ENCODE data around the gene NUP35. TPM values are rescaled to one million over a fixed set of nuclear protein-coding genes. Genes with fewer than 3 reads are reported as not detected.
"Not testable (repeated sequence)": the region's sequence is repeated elsewhere in the genome, so short reads cannot be mapped to it uniquely, and the experiment has no call there.

The NUP35 gene
- total RNA-seq, 2 donors from 2014 or later, result 25.6 to 47.9 TPM

DNA sequence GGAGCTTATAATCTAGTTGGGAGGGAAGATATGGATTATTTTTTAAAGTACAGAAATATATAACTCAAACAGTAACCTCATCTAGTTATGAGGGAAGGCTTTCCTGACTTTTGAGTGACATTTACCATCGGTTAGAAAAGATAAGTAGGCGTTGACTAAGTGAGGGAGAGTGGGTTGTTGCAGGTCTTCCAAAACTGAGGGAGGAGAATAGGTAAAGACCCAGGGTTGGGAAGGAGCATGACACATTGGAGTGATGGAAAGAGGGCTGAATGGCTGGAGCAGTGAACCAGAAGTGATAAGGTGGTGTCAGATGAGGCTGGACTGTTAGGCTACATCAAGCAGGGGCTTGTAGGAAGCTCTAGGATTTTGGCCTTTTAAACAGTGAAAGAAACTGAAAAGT, 10.6 kb upstream of the NUP35 start:
- H3K9me3 Mint-ChIP-seq, result no peaks in the 10 kb centered on the region
- ATAC-seq, result no peak
- no peak overlapping the region for H3K27ac Mint-ChIP-seq
- H3K4me3 Mint-ChIP-seq, result no peak overlapping the region
- H3K27me3 Mint-ChIP-seq, result peaks cover 31 to 67% of the 10 kb centered on the region in 2 donors
- DNase-seq (ENCODE audit: low spot score), result no peak
- no peaks in the 10 kb centered on the region for H3K36me3 Mint-ChIP-seq
- H3K4me1 Mint-ChIP-seq (ENCODE audit: low read depth in 2 of 2), result no peaks in the 10 kb centered on the region

DNA sequence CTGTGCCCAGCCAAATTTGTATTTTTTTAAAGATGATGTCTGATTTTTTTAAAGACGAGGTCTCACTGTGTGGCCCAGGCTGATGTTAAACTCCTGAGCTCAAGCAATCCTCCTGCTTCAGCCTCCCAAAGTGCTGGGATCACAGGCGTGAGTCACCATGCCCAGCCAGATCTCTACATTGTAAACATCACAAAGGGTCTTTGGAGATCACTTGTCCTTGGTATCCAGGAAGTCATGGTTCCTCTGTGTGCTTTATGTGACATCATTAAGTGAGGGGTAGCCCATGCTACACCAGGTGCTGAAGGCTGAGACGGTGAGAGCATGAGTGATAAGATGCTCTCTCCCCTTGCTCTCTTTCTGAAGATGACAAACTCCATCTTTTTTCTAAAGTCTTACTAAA, 7.0 kb upstream of the NUP35 start:
- Mint-ChIP-seq H3K4me3 (no peak overlapping the region), H3K27me3 (peaks cover 44 to 72% of the 10 kb centered on the region in 2 donors), H3K9me3 (no peaks in the 10 kb centered on the region), H3K4me1 (ENCODE audit: low read depth in 2 of 2) (no peaks in the 10 kb centered on the region), H3K27ac (no peak overlapping the region), H3K36me3 (no peaks in the 10 kb centered on the region)
- ATAC-seq (no peak), DNase-seq (ENCODE audit: low spot score) (no peak)

DNA sequence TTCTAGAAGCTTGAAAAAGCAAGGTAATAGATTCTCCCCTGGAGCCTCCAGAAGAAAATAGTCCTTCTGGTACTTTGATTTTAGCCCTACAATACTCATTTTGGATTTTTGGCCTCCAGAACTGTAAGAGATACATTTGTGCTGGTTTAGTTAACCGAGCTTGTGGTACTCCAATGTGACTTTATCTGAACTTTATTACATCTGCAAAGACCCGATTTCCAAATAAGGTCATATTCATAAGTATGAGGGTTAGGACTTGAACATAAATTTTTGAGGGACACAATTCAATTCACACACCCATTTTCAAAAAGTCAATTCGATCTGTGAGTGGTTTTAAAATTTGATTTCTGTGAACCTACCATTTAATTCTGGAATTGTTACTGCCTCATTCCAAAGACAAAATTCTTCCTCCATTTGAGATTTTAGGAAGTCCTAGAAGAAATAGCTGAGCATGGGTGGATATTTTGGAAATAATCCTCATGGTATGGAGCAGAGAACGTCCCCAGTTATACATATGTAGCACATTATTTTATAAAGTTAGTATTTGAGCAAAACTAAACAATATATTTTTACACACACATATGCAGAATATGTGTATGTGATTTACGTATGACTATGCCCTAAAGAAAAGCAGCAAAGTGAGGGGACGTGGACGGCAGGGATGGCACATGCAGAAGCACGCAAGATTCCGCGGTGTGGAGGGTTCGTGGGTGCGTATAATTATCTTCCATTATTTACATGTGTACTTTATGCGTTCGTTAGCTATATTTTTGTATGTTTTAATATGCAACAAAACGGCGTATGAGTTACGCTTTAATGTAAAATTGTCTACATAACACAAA, 905 bp upstream of the NUP35 start:
- H3K4me1 Mint-ChIP-seq (ENCODE audit: low read depth in 2 of 2), result peaks cover 15 to 25% of the 10 kb centered on the region in 2 donors
- H3K27me3 Mint-ChIP-seq, result peaks cover 29 to 30% of the 10 kb centered on the region in 2 donors
- peak overlapping the region; percentile 93 to 96 for H3K27ac Mint-ChIP-seq
- no peaks in the 10 kb centered on the region for H3K36me3 Mint-ChIP-seq
- DNase-seq (ENCODE audit: low spot score), result no peak
- peak overlapping the region; percentile 97 for H3K4me3 Mint-ChIP-seq
- ATAC-seq, result no peak
- no peaks in the 10 kb centered on the region for H3K9me3 Mint-ChIP-seq

DNA sequence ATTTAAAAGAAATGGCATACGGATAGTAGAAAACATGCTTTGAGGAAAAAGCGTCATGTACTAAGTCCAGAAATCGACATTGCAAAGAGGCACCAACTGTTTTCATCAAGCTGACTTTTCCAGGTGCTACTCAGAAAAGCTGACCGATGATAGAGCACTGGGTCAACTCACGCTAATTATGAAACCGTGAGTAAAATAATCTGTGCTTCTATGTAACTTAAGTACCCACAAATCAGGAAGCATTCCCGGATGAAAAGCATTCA, 353 bp upstream of the NUP35 start:
- Mint-ChIP-seq H3K4me1 (ENCODE audit: low read depth in 2 of 2) (peaks cover 15 to 25% of the 10 kb centered on the region in 2 donors), H3K9me3 (no peaks in the 10 kb centered on the region), H3K27me3 (peaks cover 26 to 27% of the 10 kb centered on the region in 2 donors), H3K36me3 (peaks cover 2% of the 10 kb centered on the region), H3K27ac (peak overlapping the region; percentile 93 to 96), H3K4me3 (peak overlapping the region; percentile 97)
- DNase-seq (ENCODE audit: low spot score) (no peak), ATAC-seq (peak; percentile 41 to 61)

DNA sequence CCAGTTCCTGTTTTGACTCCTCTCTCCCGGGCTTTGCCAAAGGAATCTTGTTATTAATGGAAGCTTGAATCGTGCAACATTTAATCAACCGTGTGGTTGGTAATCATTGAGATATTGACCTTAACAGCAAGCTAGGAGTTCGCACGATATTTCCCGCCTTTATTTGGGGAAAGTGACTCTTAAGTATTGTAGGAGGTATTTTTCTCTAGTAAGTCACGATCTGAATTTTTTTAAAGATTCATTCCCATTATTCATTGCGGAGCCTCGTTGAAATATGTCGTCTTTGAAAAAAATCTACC, 663 bp downstream of the NUP35 start:
- no peak for ATAC-seq
- Mint-ChIP-seq H3K27ac (peak overlapping the region; percentile 93 to 96), H3K4me3 (peak overlapping the region; percentile 97), H3K36me3 (peaks cover 4% of the 10 kb centered on the region), H3K4me1 (ENCODE audit: low read depth in 2 of 2) (peaks cover 15 to 25% of the 10 kb centered on the region in 2 donors), H3K9me3 (no peaks in the 10 kb centered on the region), H3K27me3 (peaks cover 16 to 21% of the 10 kb centered on the region in 2 donors)
- DNase-seq (ENCODE audit: low spot score), result no peak

DNA sequence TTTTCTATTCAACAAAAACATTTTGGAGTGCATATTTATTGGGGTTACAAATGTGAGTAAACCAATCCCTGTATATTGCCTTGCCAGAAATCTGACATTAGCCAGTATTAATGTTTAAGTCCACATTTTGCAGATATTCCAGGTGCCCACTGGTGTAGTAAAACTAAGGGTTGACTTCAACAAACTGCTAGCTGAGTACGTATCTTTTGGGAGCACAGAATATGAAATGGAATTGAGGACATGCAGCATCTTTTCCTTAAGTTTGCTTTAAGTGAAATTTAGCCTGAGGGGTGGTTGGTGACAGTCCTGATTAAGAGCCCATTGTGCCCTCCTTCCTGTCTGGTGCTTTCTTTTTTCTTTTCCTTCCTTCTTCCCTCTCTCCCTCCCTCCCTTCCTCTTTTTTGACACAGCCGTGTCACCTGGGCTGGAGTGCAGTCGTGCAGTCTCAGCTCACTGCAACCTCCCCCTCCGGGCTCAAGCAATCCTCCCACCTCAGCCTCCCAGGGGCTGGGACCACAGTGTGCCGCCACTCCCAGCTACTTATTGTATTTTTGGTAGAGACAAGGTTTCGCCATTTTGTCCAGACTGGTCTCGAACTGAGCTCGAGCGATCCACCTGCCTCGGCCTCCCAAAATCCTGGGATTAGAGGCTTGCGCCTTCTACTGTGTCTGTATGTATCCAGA, 1.6 kb downstream of the NUP35 start:
- H3K36me3 Mint-ChIP-seq, result peaks cover 4% of the 10 kb centered on the region
- H3K9me3 Mint-ChIP-seq, result no peaks in the 10 kb centered on the region
- H3K4me1 Mint-ChIP-seq (ENCODE audit: low read depth in 2 of 2), result peaks cover 15 to 25% of the 10 kb centered on the region in 2 donors
- peak overlapping the region; percentile 97 for H3K4me3 Mint-ChIP-seq
- DNase-seq (ENCODE audit: low spot score) (no peak), ATAC-seq (no peak)
- H3K27me3 Mint-ChIP-seq, result peaks cover 8 to 14% of the 10 kb centered on the region in 2 donors
- peak overlapping the region; percentile 93 to 96 for H3K27ac Mint-ChIP-seq

DNA sequence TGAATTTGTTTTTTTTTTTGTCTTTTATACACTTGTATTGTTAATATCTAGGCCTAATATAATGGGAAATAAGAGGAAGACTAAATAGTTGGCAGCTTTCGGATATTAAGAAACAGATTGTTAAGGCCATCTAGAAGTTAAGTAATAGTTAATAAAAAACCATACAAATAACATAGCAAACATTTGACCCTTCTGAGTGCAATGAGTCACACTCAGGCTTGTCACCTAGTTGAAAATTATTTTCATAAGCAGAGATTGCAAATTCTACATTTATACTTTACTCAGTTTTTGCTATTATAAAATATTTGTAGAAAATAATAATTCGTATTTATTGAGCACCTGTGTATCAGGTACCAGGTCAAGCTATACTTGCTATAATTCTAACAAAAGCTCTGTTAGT, 2.4 kb downstream of the NUP35 start:
- Mint-ChIP-seq H3K27ac (no peak overlapping the region), H3K27me3 (peaks cover 0 to 10% of the 10 kb centered on the region in 2 donors), H3K4me3 (no peak overlapping the region), H3K36me3 (peaks cover 4% of the 10 kb centered on the region), H3K4me1 (ENCODE audit: low read depth in 2 of 2) (peaks cover 15 to 25% of the 10 kb centered on the region in 2 donors), H3K9me3 (no peaks in the 10 kb centered on the region)
- no peak for ATAC-seq
- no peak for DNase-seq (ENCODE audit: low spot score)

DNA sequence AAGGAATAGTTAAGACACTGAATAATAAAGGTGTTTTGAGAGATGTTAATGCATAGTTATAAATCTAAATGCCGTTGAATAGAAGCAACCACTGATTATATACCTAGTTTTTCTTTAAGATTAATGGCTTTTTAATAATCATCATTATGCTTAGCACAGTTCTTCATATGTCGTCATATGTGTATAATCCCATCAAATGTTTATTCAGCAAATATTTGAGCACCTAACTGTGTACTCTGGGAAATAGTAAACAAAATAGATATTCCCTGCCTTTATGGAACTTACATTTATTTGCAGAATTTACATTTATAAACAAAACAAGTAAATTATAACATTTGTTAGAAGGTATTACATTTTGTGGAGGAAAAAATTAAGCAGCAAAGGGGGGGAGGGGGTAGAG, 9.8 kb downstream of the NUP35 start:
- no peak for DNase-seq (ENCODE audit: low spot score)
- Mint-ChIP-seq H3K36me3 (peaks cover 14% of the 10 kb centered on the region), H3K27ac (no peak overlapping the region), H3K27me3 (no peaks in the 10 kb centered on the region), H3K4me3 (no peak overlapping the region), H3K4me1 (ENCODE audit: low read depth in 2 of 2) (peaks cover 0 to 6% of the 10 kb centered on the region in 2 donors), H3K9me3 (no peaks in the 10 kb centered on the region)
- ATAC-seq, result no peak

DNA sequence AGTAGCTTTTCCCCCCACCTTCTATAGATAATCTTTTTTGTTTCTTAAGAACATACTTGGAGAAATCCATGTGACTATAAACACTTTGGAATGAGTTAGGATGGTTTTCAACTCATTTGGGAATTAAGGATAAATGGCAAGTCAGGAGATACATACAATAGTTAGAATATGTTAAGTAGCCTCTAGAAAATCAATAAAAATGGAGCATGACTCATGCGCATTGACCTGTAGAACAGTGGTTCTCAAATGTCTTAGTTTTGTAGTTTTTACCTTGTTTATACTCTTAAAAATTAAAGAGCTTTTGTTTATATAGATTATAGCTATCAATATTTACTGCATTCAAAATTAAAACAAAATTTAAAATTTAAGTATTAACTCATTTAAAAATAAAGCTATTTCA, 24.7 kb downstream of the NUP35 start:
- Mint-ChIP-seq H3K4me1 (ENCODE audit: low read depth in 2 of 2) (peaks cover 0 to 3% of the 10 kb centered on the region in 2 donors), H3K36me3 (peaks cover 30% of the 10 kb centered on the region), H3K9me3 (no peaks in the 10 kb centered on the region), H3K4me3 (no peak overlapping the region), H3K27me3 (no peaks in the 10 kb centered on the region), H3K27ac (no peak overlapping the region)
- ATAC-seq (no peak), DNase-seq (ENCODE audit: low spot score) (no peak)

DNA sequence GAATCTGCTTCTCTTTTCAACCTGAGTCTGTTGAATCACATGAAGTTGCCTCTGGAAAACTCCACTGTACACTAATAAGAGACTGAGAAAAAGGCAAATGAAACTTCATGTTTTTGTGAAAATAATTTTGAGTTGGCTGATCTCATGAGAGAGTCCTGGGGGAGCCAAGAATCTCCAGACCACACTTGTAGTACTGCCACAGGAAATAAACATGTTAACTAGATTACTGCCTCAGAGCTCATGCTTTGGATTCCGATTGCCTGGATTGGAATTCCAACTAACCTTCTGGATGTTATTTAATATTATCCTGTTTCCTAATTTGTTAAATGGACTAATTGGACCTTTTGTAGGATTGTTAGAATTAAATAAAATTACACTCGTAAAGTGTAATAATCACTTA, 25.2 kb downstream of the NUP35 start:
- ATAC-seq (no peak), DNase-seq (ENCODE audit: low spot score) (no peak)
- H3K27me3 Mint-ChIP-seq, result no peaks in the 10 kb centered on the region
- H3K4me1 Mint-ChIP-seq (ENCODE audit: low read depth in 2 of 2), result peaks cover 0 to 3% of the 10 kb centered on the region in 2 donors
- no peaks in the 10 kb centered on the region for H3K9me3 Mint-ChIP-seq
- H3K36me3 Mint-ChIP-seq, result peaks cover 30% of the 10 kb centered on the region
- H3K27ac Mint-ChIP-seq, result no peak overlapping the region
- no peak overlapping the region for H3K4me3 Mint-ChIP-seq

DNA sequence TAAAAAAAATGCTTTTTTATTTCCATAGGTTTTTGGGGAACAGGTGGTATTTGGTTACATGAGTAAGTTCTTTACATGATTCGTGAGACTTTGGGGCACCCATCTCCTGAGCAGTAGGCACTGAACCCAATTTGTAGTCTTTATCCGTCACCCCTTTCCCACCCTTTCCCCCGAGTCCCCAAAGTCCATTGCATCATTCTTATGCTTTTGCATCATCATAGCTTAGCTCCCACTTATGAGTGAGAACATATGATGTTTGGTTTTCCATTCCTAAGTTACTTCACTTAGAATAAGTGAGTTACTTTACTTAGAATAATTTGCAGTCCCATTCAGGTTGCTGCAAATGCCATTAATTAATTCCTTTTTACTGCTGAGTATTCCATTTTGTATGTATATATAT, 28.0 kb downstream of the NUP35 start:
- not testable (repeated sequence) for H3K9me3 Mint-ChIP-seq; H3K27me3 Mint-ChIP-seq; H3K4me1 Mint-ChIP-seq (ENCODE audit: low read depth in 2 of 2); ATAC-seq; H3K4me3 Mint-ChIP-seq; DNase-seq (ENCODE audit: low spot score); H3K27ac Mint-ChIP-seq
- H3K36me3 Mint-ChIP-seq, result peaks cover 25% of the 10 kb centered on the region

DNA sequence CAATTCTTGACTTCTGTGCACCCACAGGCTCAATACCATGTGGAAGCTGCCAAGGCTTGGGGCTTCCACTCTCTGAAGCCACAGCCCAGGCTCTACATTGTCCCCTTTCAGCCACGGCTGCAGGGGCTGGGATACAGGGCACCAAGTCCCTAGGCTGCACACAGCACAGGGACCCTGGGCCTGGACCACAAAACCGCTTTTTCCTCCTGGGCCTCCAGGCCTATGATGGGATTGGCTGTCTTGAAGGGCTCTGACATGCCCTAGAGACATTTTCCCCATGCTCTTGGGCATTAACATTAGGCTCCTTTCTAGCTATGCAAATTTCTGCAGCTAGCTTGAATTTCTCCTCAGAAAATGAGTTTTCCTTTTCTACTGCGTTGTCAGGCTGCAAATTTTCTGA, 29.7 kb downstream of the NUP35 start:
- peaks cover 0 to 3% of the 10 kb centered on the region in 2 donors for H3K4me1 Mint-ChIP-seq (ENCODE audit: low read depth in 2 of 2)
- DNase-seq (ENCODE audit: low spot score) (no peak), ATAC-seq (no peak)
- no peak overlapping the region for H3K27ac Mint-ChIP-seq
- no peaks in the 10 kb centered on the region for H3K9me3 Mint-ChIP-seq
- H3K27me3 Mint-ChIP-seq, result no peaks in the 10 kb centered on the region
- no peak overlapping the region for H3K4me3 Mint-ChIP-seq
- peaks cover 24% of the 10 kb centered on the region for H3K36me3 Mint-ChIP-seq

DNA sequence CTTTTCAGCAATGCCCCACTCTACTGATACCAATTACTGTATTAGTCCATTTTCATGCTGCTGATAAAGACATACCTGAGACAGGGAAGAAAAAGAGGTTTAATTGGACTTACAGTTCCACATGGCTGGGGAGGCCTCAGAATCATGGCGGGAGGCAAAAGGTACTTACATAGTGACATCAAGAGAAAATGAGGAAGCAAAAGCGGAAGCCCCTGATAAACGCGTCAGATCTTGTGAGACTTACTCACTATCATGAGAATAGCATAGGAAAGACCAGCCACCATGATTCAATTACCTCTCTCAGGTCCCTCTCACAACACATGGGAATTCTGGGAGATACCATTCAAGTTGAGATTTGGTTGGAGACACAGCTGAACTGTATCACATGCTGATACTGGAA, 30.5 kb downstream of the NUP35 start:
- peaks cover 24% of the 10 kb centered on the region for H3K36me3 Mint-ChIP-seq
- H3K9me3 Mint-ChIP-seq, H3K4me3 Mint-ChIP-seq: not testable (repeated sequence)

DNA sequence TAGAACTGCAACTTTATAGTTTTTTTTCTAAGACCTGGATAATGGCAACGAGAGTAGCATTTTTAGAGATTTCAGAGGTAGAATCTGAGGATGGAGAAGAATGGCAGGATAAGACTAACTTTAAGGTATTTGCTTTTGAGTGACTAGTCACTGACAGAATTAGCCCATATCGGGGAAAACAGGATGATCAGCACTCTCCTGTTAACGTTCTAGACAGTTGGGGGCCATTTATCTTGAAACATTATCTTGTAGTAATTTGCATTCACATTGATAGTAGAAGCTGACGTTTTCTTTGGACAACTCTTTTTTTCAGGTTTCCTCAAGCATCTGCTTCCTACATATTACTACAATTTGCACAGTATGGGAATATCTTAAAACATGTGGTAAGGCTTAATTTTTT, 32.9 kb downstream of the NUP35 start:
- peaks cover 29% of the 10 kb centered on the region for H3K36me3 Mint-ChIP-seq
- no peaks in the 10 kb centered on the region for H3K9me3 Mint-ChIP-seq
- ATAC-seq (no peak), DNase-seq (ENCODE audit: low spot score) (no peak)
- H3K27me3 Mint-ChIP-seq, result no peaks in the 10 kb centered on the region
- no peak overlapping the region for H3K4me3 Mint-ChIP-seq
- no peak overlapping the region for H3K27ac Mint-ChIP-seq
- no peaks in the 10 kb centered on the region for H3K4me1 Mint-ChIP-seq (ENCODE audit: low read depth in 2 of 2)

More for the DNA sequence above, 30.5 kb downstream of the NUP35 start:
- not testable (repeated sequence) for H3K27ac Mint-ChIP-seq; ATAC-seq; H3K4me1 Mint-ChIP-seq (ENCODE audit: low read depth in 2 of 2); DNase-seq (ENCODE audit: low spot score); H3K27me3 Mint-ChIP-seq
